Embryonic facial prominence (tissue), 1 donor: ENCODE results near the gene RTCB.

Experiments
- DNase-seq: peaks from one replicate; pipeline ENCODE4 v3.0.0-alpha.2; 2016; ENCODE audit errors: extremely low spot score

Gene RTCB

GRCh38 chr22:32339190-32340012 is 72.6 kb downstream of the RTCB start:
- DNase-seq, result no peak

- no peak for DNase-seq
Measured at GRCh38 chr22:32338757-32339156, 73.3 kb downstream of the RTCB start.
